ENCODE results near the gene C15orf61.

Gene C15orf61

GRCh38 chr15:67505675-67506572 is 15.0 kb upstream of the C15orf61 start:
- H3K9me3 ChIP-seq (ENCODE audit: control insufficient read depth, low read length) = no peaks in the 10 kb centered on the region
- no peak overlapping the region for H3K4me3 ChIP-seq (ENCODE audit: low read length)
- no peaks in the 10 kb centered on the region for H3K27me3 ChIP-seq (ENCODE audit: control insufficient read depth, insufficient read depth, low read length)
- H3K9ac ChIP-seq (ENCODE audit: low read length) = no peak overlapping the region
- no peaks in the 10 kb centered on the region for H3K36me3 ChIP-seq (ENCODE audit: control insufficient read depth, insufficient read depth, low read length)
- H3K4me1 ChIP-seq (ENCODE audit: control insufficient read depth, insufficient read depth, low read length) = no peaks in the 10 kb centered on the region

GRCh38 chr15:67506775-67507747 is 13.9 kb upstream of the C15orf61 start:
- Histone ChIP-seq H3K4me3 (ENCODE audit: low read length) (no peak overlapping the region), H3K4me1 (ENCODE audit: control insufficient read depth, insufficient read depth, low read length) (no peaks in the 10 kb centered on the region), H3K36me3 (ENCODE audit: control insufficient read depth, insufficient read depth, low read length) (no peaks in the 10 kb centered on the region), H3K27me3 (ENCODE audit: control insufficient read depth, insufficient read depth, low read length) (no peaks in the 10 kb centered on the region), H3K9me3 (ENCODE audit: control insufficient read depth, low read length) (no peaks in the 10 kb centered on the region), H3K9ac (ENCODE audit: low read length) (no peak overlapping the region)

- Histone ChIP-seq H3K9ac (ENCODE audit: low read length) (no peak overlapping the region), H3K4me3 (ENCODE audit: low read length) (no peak overlapping the region), H3K4me1 (ENCODE audit: control insufficient read depth, insufficient read depth, low read length) (no peaks in the 10 kb centered on the region), H3K27me3 (ENCODE audit: control insufficient read depth, insufficient read depth, low read length) (no peaks in the 10 kb centered on the region), H3K36me3 (ENCODE audit: control insufficient read depth, insufficient read depth, low read length) (no peaks in the 10 kb centered on the region), H3K9me3 (ENCODE audit: control insufficient read depth, low read length) (no peaks in the 10 kb centered on the region)
Observed at GRCh38 chr15:67508407-67508806, 12.5 kb upstream of the C15orf61 start.

GRCh38 chr15:67509918-67510317 is 11.0 kb upstream of the C15orf61 start:
- H3K9me3 ChIP-seq (ENCODE audit: control insufficient read depth, low read length) = no peaks in the 10 kb centered on the region
- H3K9ac ChIP-seq (ENCODE audit: low read length) = no peak overlapping the region
- H3K36me3 ChIP-seq (ENCODE audit: control insufficient read depth, insufficient read depth, low read length) = no peaks in the 10 kb centered on the region

GRCh38 chr15:67510597-67511190 is 10.2 kb upstream of the C15orf61 start:
- Histone ChIP-seq H3K4me1 (ENCODE audit: control insufficient read depth, insufficient read depth, low read length) (no peaks in the 10 kb centered on the region), H3K27me3 (ENCODE audit: control insufficient read depth, insufficient read depth, low read length) (no peaks in the 10 kb centered on the region), H3K9me3 (ENCODE audit: control insufficient read depth, low read length) (no peaks in the 10 kb centered on the region), H3K4me3 (ENCODE audit: low read length) (no peak overlapping the region), H3K9ac (ENCODE audit: low read length) (no peak overlapping the region), H3K36me3 (ENCODE audit: control insufficient read depth, insufficient read depth, low read length) (no peaks in the 10 kb centered on the region)

More at GRCh38 chr15:67509918-67510317, 11.0 kb upstream of the C15orf61 start:
- no peaks in the 10 kb centered on the region for H3K4me1 ChIP-seq (ENCODE audit: control insufficient read depth, insufficient read depth, low read length)
- H3K27me3 ChIP-seq (ENCODE audit: control insufficient read depth, insufficient read depth, low read length) = no peaks in the 10 kb centered on the region
- H3K4me3 ChIP-seq (ENCODE audit: low read length) = no peak overlapping the region

GRCh38 chr15:67511606-67512005 is 9.3 kb upstream of the C15orf61 start:
- H3K9ac ChIP-seq (ENCODE audit: low read length) = no peak overlapping the region
- no peaks in the 10 kb centered on the region for H3K36me3 ChIP-seq (ENCODE audit: control insufficient read depth, insufficient read depth, low read length)
- no peaks in the 10 kb centered on the region for H3K9me3 ChIP-seq (ENCODE audit: control insufficient read depth, low read length)
- H3K27me3 ChIP-seq (ENCODE audit: control insufficient read depth, insufficient read depth, low read length) = no peaks in the 10 kb centered on the region
- H3K4me3 ChIP-seq (ENCODE audit: low read length) = no peak overlapping the region
- H3K4me1 ChIP-seq (ENCODE audit: control insufficient read depth, insufficient read depth, low read length) = no peaks in the 10 kb centered on the region

GRCh38 chr15:67512140-67512539 is 8.8 kb upstream of the C15orf61 start:
- Histone ChIP-seq H3K9me3 (ENCODE audit: control insufficient read depth, low read length) (no peaks in the 10 kb centered on the region), H3K36me3 (ENCODE audit: control insufficient read depth, insufficient read depth, low read length) (no peaks in the 10 kb centered on the region), H3K4me1 (ENCODE audit: control insufficient read depth, insufficient read depth, low read length) (no peaks in the 10 kb centered on the region), H3K4me3 (ENCODE audit: low read length) (no peak overlapping the region), H3K9ac (ENCODE audit: low read length) (no peak overlapping the region), H3K27me3 (ENCODE audit: control insufficient read depth, insufficient read depth, low read length) (no peaks in the 10 kb centered on the region)

GRCh38 chr15:67512933-67513714 is 7.8 kb upstream of the C15orf61 start:
- Histone ChIP-seq H3K4me1 (ENCODE audit: control insufficient read depth, insufficient read depth, low read length) (no peaks in the 10 kb centered on the region), H3K9me3 (ENCODE audit: control insufficient read depth, low read length) (no peaks in the 10 kb centered on the region), H3K27me3 (ENCODE audit: control insufficient read depth, insufficient read depth, low read length) (no peaks in the 10 kb centered on the region), H3K9ac (ENCODE audit: low read length) (no peak overlapping the region), H3K36me3 (ENCODE audit: control insufficient read depth, insufficient read depth, low read length) (no peaks in the 10 kb centered on the region), H3K4me3 (ENCODE audit: low read length) (no peak overlapping the region)

GRCh38 chr15:67515090-67515489 is 5.8 kb upstream of the C15orf61 start:
- Histone ChIP-seq H3K9ac (ENCODE audit: low read length) (no peak overlapping the region), H3K4me3 (ENCODE audit: low read length) (no peak overlapping the region), H3K27me3 (ENCODE audit: control insufficient read depth, insufficient read depth, low read length) (no peaks in the 10 kb centered on the region), H3K4me1 (ENCODE audit: control insufficient read depth, insufficient read depth, low read length) (no peaks in the 10 kb centered on the region), H3K36me3 (ENCODE audit: control insufficient read depth, insufficient read depth, low read length) (no peaks in the 10 kb centered on the region), H3K9me3 (ENCODE audit: control insufficient read depth, low read length) (no peaks in the 10 kb centered on the region)

- Histone ChIP-seq H3K9me3 (ENCODE audit: control insufficient read depth, low read length) (no peaks in the 10 kb centered on the region), H3K36me3 (ENCODE audit: control insufficient read depth, insufficient read depth, low read length) (no peaks in the 10 kb centered on the region)
Observed at GRCh38 chr15:67515557-67515956, 5.4 kb upstream of the C15orf61 start.

GRCh38 chr15:67520321-67521028 is 456 bp upstream of the C15orf61 start:
- Histone ChIP-seq H3K4me3 (ENCODE audit: low read length) (peak overlapping the region; percentile 57), H3K27me3 (ENCODE audit: control insufficient read depth, insufficient read depth, low read length) (no peaks in the 10 kb centered on the region), H3K9ac (ENCODE audit: low read length) (peak overlapping the region; percentile 91), H3K9me3 (ENCODE audit: control insufficient read depth, low read length) (no peaks in the 10 kb centered on the region), H3K4me1 (ENCODE audit: control insufficient read depth, insufficient read depth, low read length) (peaks cover 11% of the 10 kb centered on the region), H3K36me3 (ENCODE audit: control insufficient read depth, insufficient read depth, low read length) (no peaks in the 10 kb centered on the region)

More at GRCh38 chr15:67515557-67515956, 5.4 kb upstream of the C15orf61 start:
- no peaks in the 10 kb centered on the region for H3K4me1 ChIP-seq (ENCODE audit: control insufficient read depth, insufficient read depth, low read length)
- no peak overlapping the region for H3K9ac ChIP-seq (ENCODE audit: low read length)
- H3K4me3 ChIP-seq (ENCODE audit: low read length) = no peak overlapping the region
- H3K27me3 ChIP-seq (ENCODE audit: control insufficient read depth, insufficient read depth, low read length) = no peaks in the 10 kb centered on the region

Data from mucosa of stomach (tissue), 1 donor.